HG03060 (cell line): ENCODE measurements around the gene ZC3HAV1.
A peak's percentile ranks its signal among the peaks of the same experiment; 100 is the strongest.
"Not testable (repeated sequence)": the region's sequence is repeated elsewhere in the genome, so short reads cannot be mapped to it uniquely, and the experiment has no call there.

Experiments used
- ATAC-seq: cut with Tn5 transposase; IDR thresholded peaks from one replicate; pipeline ENCODE4 v1.9.1; 2021; ENCODE audit warnings: low read depth, moderate number of reproducible peaks; ENCODE audit not compliant: unreplicated experiment

ZC3HAV1 gene

GRCh38 chr7:139109188-139109982 is at the start of gene ZC3HAV1:
TSS of gene ZC3HAV1 (minus strand) at chr7:139109720. CDS start at chr7:139109331, 389 bp downstream.
- peak; percentile 52 for ATAC-seq

- no peak for ATAC-seq
Measured at GRCh38 chr7:139153832-139154231, 44.3 kb upstream of the ZC3HAV1 start.

GRCh38 chr7:139152149-139152548 is 42.6 kb upstream of the ZC3HAV1 start:
- no peak for ATAC-seq

GRCh38 chr7:139139150-139139549 is 29.6 kb upstream of the ZC3HAV1 start:
- no peak for ATAC-seq

GRCh38 chr7:139133335-139134139 is 24.0 kb upstream of the ZC3HAV1 start:
- peak; percentile 90 for ATAC-seq

- no peak for ATAC-seq
Measured at GRCh38 chr7:139132887-139133286, 23.4 kb upstream of the ZC3HAV1 start.

GRCh38 chr7:139131601-139132041 is 22.1 kb upstream of the ZC3HAV1 start:
- ATAC-seq, result no peak

- ATAC-seq, result not testable (repeated sequence)
Measured at GRCh38 chr7:139129814-139130213, 20.3 kb upstream of the ZC3HAV1 start.

GRCh38 chr7:139127648-139128047 is 18.1 kb upstream of the ZC3HAV1 start:
- no peak for ATAC-seq

- ATAC-seq, result no peak
Measured at GRCh38 chr7:139125657-139126056, 16.1 kb upstream of the ZC3HAV1 start.

- not testable (repeated sequence) for ATAC-seq
Measured at GRCh38 chr7:139124995-139125394, 15.5 kb upstream of the ZC3HAV1 start.

GRCh38 chr7:139124084-139124914 is 14.8 kb upstream of the ZC3HAV1 start:
- ATAC-seq, result peak; percentile 43

GRCh38 chr7:139119486-139119849 is 9.9 kb upstream of the ZC3HAV1 start:
- ATAC-seq, result no peak

GRCh38 chr7:139118805-139119485 is 9.4 kb upstream of the ZC3HAV1 start:
- peak; percentile 65 for ATAC-seq

- peak; percentile 57 for ATAC-seq
Measured at GRCh38 chr7:139118234-139118804, 8.8 kb upstream of the ZC3HAV1 start.

- no peak for ATAC-seq
Measured at GRCh38 chr7:139117599-139118233, 8.2 kb upstream of the ZC3HAV1 start.

GRCh38 chr7:139116999-139117398 is 7.5 kb upstream of the ZC3HAV1 start:
- ATAC-seq, result no peak

GRCh38 chr7:139115104-139115503 is 5.6 kb upstream of the ZC3HAV1 start:
- no peak for ATAC-seq

- no peak for ATAC-seq
Measured at GRCh38 chr7:139114585-139114984, 5.1 kb upstream of the ZC3HAV1 start.
